ENCODE measurements around the gene ACTBL2.

DNA sequence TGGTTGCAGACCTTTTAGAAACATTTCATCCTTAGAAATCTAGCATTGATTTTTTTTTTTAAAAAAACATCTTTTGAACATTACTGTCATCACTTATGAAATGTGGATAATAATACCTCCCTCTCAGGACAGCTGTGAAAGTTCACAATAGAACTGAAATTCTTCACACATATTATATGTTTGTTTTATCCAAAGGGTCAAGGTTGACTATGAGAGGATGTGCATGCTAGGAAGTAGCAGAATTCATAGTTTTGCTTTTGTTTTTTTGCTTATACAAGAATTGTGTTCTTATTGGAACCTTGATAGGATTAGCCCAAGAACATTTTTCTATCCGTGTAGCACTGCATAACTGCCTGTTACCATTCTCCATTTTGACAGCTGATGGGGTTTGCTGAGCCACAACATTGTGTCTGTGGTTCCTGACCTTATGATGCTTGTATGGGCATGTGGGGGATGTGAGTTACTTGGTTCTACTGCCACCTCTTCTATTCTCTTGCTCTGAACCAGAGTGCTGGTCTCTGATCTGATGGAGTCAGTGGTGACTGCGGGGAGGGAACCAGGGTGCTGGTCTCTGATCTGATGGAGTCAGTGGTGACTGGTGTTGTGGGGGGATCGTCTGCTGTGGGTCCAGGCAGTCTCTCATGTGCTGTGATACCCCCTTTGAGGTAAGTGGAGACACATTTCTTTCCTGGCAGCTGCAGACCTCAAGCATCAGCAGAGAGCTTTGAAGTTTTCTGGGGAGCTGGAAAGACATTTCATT is 27.1 kb upstream of the ACTBL2 start:
- TF ChIP-seq, protein P1, sequence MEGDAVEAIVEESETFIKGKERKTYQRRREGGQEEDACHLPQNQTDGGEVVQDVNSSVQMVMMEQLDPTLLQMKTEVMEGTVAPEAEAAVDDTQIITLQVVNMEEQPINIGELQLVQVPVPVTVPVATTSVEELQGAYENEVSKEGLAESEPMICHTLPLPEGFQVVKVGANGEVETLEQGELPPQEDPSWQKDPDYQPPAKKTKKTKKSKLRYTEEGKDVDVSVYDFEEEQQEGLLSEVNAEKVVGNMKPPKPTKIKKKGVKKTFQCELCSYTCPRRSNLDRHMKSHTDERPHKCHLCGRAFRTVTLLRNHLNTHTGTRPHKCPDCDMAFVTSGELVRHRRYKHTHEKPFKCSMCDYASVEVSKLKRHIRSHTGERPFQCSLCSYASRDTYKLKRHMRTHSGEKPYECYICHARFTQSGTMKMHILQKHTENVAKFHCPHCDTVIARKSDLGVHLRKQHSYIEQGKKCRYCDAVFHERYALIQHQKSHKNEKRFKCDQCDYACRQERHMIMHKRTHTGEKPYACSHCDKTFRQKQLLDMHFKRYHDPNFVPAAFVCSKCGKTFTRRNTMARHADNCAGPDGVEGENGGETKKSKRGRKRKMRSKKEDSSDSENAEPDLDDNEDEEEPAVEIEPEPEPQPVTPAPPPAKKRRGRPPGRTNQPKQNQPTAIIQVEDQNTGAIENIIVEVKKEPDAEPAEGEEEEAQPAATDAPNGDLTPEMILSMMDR (IDR thresholded peaks at IDR 0.05; ENCODE audit: low read length), result no peak
- TF ChIP-seq EZH2 (IDR thresholded peaks at IDR 0.05; ENCODE audit: borderline replicate concordance, low read length), result no peak
